Neural progenitor cell (in vitro differentiated cells): Measurements from ENCODE around the gene CHI3L2.

Experiments
- EZH2 ChIP-seq: fragments of 200-600 bp; sonication (generic); IDR thresholded peaks from 2 replicates; pipeline ENCODE4 v1.6.1; 2017; ENCODE audit warnings: antibody characterized with exemption, mild to moderate bottlenecking, moderate library complexity
- TF ChIP-seq, protein P1 (sequence below): fragments of 200-600 bp; sonication (generic); IDR thresholded peaks from 2 replicates; pipeline ENCODE4 v1.5.1; 2017; ENCODE audit warnings: antibody characterized with exemption, mild to moderate bottlenecking

DNA sequence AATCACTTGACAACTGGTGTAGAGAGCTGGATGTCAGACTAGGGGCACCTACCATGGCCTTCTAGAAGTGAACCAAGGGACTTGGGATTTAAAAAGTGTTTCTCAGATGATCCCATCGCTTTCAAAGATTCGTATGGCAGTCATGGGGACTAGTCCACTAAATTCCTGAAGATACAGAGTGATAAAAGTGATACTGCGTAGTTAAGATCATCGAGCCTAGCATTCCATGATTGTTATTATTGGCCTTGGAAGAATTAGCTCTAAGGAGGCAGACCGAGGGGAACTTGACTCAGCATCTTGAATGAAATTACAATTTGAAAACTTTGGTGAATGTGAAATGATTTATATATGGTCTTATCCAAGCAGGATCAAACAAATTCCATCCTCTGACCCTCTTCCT is 61.9 kb downstream of the CHI3L2 start:
- TF ChIP-seq, protein P1, sequence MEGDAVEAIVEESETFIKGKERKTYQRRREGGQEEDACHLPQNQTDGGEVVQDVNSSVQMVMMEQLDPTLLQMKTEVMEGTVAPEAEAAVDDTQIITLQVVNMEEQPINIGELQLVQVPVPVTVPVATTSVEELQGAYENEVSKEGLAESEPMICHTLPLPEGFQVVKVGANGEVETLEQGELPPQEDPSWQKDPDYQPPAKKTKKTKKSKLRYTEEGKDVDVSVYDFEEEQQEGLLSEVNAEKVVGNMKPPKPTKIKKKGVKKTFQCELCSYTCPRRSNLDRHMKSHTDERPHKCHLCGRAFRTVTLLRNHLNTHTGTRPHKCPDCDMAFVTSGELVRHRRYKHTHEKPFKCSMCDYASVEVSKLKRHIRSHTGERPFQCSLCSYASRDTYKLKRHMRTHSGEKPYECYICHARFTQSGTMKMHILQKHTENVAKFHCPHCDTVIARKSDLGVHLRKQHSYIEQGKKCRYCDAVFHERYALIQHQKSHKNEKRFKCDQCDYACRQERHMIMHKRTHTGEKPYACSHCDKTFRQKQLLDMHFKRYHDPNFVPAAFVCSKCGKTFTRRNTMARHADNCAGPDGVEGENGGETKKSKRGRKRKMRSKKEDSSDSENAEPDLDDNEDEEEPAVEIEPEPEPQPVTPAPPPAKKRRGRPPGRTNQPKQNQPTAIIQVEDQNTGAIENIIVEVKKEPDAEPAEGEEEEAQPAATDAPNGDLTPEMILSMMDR = no peak
- no peak for TF ChIP-seq EZH2
